ENCODE data around the gene SLC25A11.
"Not testable (repeated sequence)": the region's sequence is repeated elsewhere in the genome, so short reads cannot be mapped to it uniquely, and the experiment has no call there.

Gene SLC25A11

DNA sequence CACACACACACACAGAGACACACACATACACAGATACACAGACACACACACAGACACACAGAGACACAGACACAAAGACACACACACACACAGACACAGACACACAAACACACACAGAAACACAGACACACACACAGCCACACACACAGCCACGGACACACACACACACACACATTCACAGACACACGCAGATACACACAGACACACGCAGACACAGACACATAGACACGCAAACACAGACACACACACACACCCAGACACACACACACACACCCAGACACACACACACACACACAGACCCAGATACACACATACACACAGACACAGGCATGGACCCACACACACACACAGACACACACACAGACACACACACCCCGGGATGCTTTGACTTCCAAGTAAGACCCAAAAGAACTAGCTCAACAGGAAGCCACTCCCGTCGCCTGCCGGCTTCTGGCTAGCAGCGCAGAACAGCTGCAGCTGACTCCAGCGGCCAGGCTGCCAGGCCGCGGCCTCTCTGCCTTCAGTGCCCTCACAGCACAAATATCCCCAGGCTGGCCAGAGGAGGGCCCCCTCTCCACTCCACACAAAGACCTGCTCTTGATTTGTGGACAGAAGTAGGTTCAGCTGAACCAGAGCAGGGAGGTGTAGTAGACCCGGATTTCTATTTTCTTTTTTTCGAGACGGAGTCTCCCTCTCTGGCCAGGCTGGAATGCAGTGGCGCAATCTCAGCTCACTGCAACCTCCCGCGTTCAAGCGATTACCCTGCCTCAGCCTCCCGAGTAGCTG lies 30.9 kb downstream of the SLC25A11 start:
- Histone ChIP-seq H2BK120ac (ENCODE audit: insufficient read depth, low read length, poor library complexity) (peak overlapping the region; percentile 87), H2BK5ac (ENCODE audit: low read depth, low read length, poor library complexity) (peak overlapping the region; percentile 99)

DNA sequence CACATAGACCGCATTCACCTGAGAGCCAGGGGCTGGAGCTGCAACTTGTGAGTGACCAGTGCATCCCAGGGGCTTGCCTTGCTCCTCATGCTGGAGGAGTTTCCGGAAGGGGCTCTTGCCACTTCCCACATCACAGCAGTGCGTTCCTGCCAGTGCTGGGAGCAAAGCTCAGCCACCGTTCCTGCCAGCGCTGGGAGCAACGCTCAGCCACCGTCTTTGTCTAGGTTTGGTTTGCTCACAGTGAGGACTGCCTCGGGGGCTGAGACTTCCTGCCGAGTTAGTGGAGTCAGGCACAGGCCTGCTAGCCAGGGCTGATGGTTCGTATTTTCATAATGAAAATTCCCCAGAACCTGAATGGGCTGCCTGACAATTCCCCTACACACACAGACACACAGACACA lies 31.5 kb downstream of the SLC25A11 start:
- H3K9ac ChIP-seq (ENCODE audit: low read length) = no peak overlapping the region
- no peak overlapping the region for H3K4ac ChIP-seq (ENCODE audit: low read depth, low read length)
- no peaks in the 10 kb centered on the region for H3K27me3 ChIP-seq (ENCODE audit: insufficient read depth, low read length)
- peaks cover 8 to 14% of the 10 kb centered on the region in 2 experiments for H3K4me1 ChIP-seq (ENCODE audit: control insufficient read depth in 1 of 2, insufficient read depth in 2 of 2, low read length in 2 of 2)
- DNase-seq = peak; percentile 81 to 85
- H4K12ac ChIP-seq (ENCODE audit: low read depth, low read length) = peak overlapping the region; percentile 14
- H2AK5ac ChIP-seq (ENCODE audit: low read length) = no peak overlapping the region
- H3K4me3 ChIP-seq (ENCODE audit: low read depth, low read length) = no peak overlapping the region
- H3K79me2 ChIP-seq (ENCODE audit: control insufficient read depth, insufficient read depth, low read length, poor library complexity) = peaks cover 4% of the 10 kb centered on the region
- H3K79me1 ChIP-seq (ENCODE audit: low read length) = peaks cover 11% of the 10 kb centered on the region
- H4K8ac ChIP-seq (ENCODE audit: low read depth, low read length) = peak overlapping the region; percentile 56
- H2BK12ac ChIP-seq (ENCODE audit: low read length) = no peak overlapping the region
- H3K18ac ChIP-seq (ENCODE audit: low read length) = peak overlapping the region; percentile 49
- peak overlapping the region; percentile 39 for H3K4me2 ChIP-seq (ENCODE audit: low read length)
- H3K27ac ChIP-seq (ENCODE audit: low read depth, low read length) = peak overlapping the region; percentile 97
- WGBS (ENCODE audit: extremely low coverage, insufficient coverage, insufficient read length) = no CpG with 5 or more reads among the region's 10 CpGs
- H3K14ac ChIP-seq (ENCODE audit: low read length) = no peak overlapping the region
- peak overlapping the region; percentile 76 for H4K91ac ChIP-seq (ENCODE audit: low read depth, low read length)
- H2BK120ac ChIP-seq (ENCODE audit: insufficient read depth, low read length, poor library complexity) = peak overlapping the region; percentile 50
- H3K9me3 ChIP-seq (ENCODE audit: insufficient read depth, low read depth, low read length) = peaks cover 2% of the 10 kb centered on the region
- H3K36me3 ChIP-seq (ENCODE audit: control insufficient read depth in 1 of 2, insufficient read depth in 2 of 2, low read length in 2 of 2) = no peaks in the 10 kb centered on the region
- no peak overlapping the region for H3K23ac ChIP-seq (ENCODE audit: low read length)
- H2AFZ ChIP-seq (ENCODE audit: insufficient read depth, low read length, poor library complexity) = no peak overlapping the region
- peak overlapping the region; percentile 27 for H2BK5ac ChIP-seq (ENCODE audit: low read depth, low read length, poor library complexity)

More for the DNA sequence above, 30.9 kb downstream of the SLC25A11 start:
- no peak overlapping the region for H2AFZ ChIP-seq (ENCODE audit: insufficient read depth, low read length, poor library complexity)
- no peak overlapping the region for H3K4ac ChIP-seq (ENCODE audit: low read depth, low read length)
- H3K36me3 ChIP-seq (ENCODE audit: control insufficient read depth in 1 of 2, insufficient read depth in 2 of 2, low read length in 2 of 2) = no peaks in the 10 kb centered on the region
- peaks cover 11% of the 10 kb centered on the region for H3K79me1 ChIP-seq (ENCODE audit: low read length)
- H3K9ac ChIP-seq (ENCODE audit: low read length) = no peak overlapping the region
- H3K4me1 ChIP-seq (ENCODE audit: control insufficient read depth in 1 of 2, insufficient read depth in 2 of 2, low read length in 2 of 2) = peaks cover 8 to 14% of the 10 kb centered on the region in 2 experiments
- peak overlapping the region; percentile 97 for H3K27ac ChIP-seq (ENCODE audit: low read depth, low read length)
- H4K12ac ChIP-seq (ENCODE audit: low read depth, low read length) = peak overlapping the region; percentile 15
- no peaks in the 10 kb centered on the region for H3K27me3 ChIP-seq (ENCODE audit: insufficient read depth, low read length)
- peak overlapping the region; percentile 21 for H2AK5ac ChIP-seq (ENCODE audit: low read length)
- H4K8ac ChIP-seq (ENCODE audit: low read depth, low read length) = peak overlapping the region; percentile 95
- H3K4me3 ChIP-seq (ENCODE audit: low read depth, low read length) = peak overlapping the region; percentile 38
- no peak overlapping the region for H3K23ac ChIP-seq (ENCODE audit: low read length)
- peaks cover 2% of the 10 kb centered on the region for H3K9me3 ChIP-seq (ENCODE audit: insufficient read depth, low read depth, low read length)
- H4K91ac ChIP-seq (ENCODE audit: low read depth, low read length) = peak overlapping the region; percentile 93
- peak overlapping the region; percentile 3 for H2BK12ac ChIP-seq (ENCODE audit: low read length)
- peak overlapping the region; percentile 75 for H3K14ac ChIP-seq (ENCODE audit: low read length)
- DNase-seq = peak; percentile 95 to 96
- no CpG with 5 or more reads among the region's 20 CpGs for WGBS (ENCODE audit: extremely low coverage, insufficient coverage, insufficient read length)
- peaks cover 4% of the 10 kb centered on the region for H3K79me2 ChIP-seq (ENCODE audit: control insufficient read depth, insufficient read depth, low read length, poor library complexity)
- peak overlapping the region; percentile 39 for H3K4me2 ChIP-seq (ENCODE audit: low read length)
- peak overlapping the region; percentile 49 for H3K18ac ChIP-seq (ENCODE audit: low read length)

- not testable (repeated sequence) for H3K4me2 ChIP-seq (ENCODE audit: low read length); H2AK5ac ChIP-seq (ENCODE audit: low read length)
- H3K4me1 ChIP-seq (ENCODE audit: control insufficient read depth in 1 of 2, insufficient read depth in 2 of 2, low read length in 2 of 2) = peaks cover 8 to 14% of the 10 kb centered on the region in 2 experiments
Measured at GRCh38 chr17:4906642-4907041, 33.2 kb downstream of the SLC25A11 start.

DNA sequence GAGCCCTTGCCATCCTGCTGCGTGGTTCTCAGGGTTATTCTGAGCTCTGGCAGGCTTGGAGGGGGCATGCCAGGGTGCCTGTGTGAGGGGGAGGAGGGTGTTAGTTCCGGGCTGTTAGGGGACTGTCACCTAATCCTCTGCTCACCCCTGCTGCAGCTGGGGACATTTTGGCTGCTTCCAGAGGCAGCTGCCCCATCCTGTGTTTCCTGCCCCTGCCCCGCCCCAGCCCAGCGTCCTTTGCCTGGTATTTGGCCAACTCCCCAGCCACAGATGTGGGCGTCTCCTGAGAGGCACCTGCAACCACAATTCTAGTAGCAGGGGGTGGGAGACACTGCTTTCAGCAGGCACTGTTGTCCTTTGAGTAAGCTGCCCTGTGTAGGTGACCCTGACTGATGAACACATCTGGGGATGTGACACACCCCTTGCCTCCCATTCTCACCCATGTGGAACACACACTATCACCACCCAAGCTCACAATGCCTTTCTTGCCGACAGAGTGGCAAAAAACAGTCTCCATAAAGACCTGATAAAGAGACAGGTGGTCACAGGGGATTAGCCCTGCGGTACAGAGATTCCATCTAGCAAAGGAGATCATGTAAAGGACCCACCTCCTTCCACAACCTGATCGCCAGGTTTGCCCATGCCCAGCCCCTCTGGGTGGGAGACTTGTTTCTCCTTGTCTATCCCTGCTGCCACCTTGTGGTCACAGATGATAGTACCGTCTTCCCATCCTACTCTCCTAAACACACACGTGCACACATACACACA lies 36.6 kb downstream of the SLC25A11 start, which contains the start of gene CHRNE:
CHRNE (minus strand) TSS at position 48 of the 768 bp plus-strand sequence; CDS start at position 13, 35 bp downstream.
- peaks cover 2% of the 10 kb centered on the region for H3K79me1 ChIP-seq (ENCODE audit: low read length)
- no peak within 1 kb of the TSS for H3K18ac ChIP-seq (ENCODE audit: low read length)
- no peak within 1 kb of the TSS for H2AK5ac ChIP-seq (ENCODE audit: low read length)
- peaks cover 0 to 2% of the 10 kb centered on the region in 2 experiments for H3K4me1 ChIP-seq (ENCODE audit: control insufficient read depth in 1 of 2, insufficient read depth in 2 of 2, low read length in 2 of 2)
- no peak within 1 kb of the TSS for H3K14ac ChIP-seq (ENCODE audit: low read length)
- H2BK12ac ChIP-seq (ENCODE audit: low read length) = no peak within 1 kb of the TSS
- no peak within 1 kb of the TSS for H4K8ac ChIP-seq (ENCODE audit: low read depth, low read length)
- no peak within 1 kb of the TSS for H2BK120ac ChIP-seq (ENCODE audit: insufficient read depth, low read length, poor library complexity)
- H3K4ac ChIP-seq (ENCODE audit: low read depth, low read length) = no peak within 1 kb of the TSS
- H2BK5ac ChIP-seq (ENCODE audit: low read depth, low read length, poor library complexity) = no peak within 1 kb of the TSS
- H3K4me3 ChIP-seq (ENCODE audit: low read depth, low read length) = no peak within 1 kb of the TSS
- WGBS (ENCODE audit: extremely low coverage, insufficient coverage, insufficient read length) = no CpG with 5 or more reads among the region's 10 CpGs
- no peak within 1 kb of the TSS for H3K9ac ChIP-seq (ENCODE audit: low read length)
- no peak within 1 kb of the TSS for H3K23ac ChIP-seq (ENCODE audit: low read length)
- H4K12ac ChIP-seq (ENCODE audit: low read depth, low read length) = no peak within 1 kb of the TSS
- H3K27me3 ChIP-seq (ENCODE audit: insufficient read depth, low read length) = no peaks in the 10 kb centered on the region
- H3K79me2 ChIP-seq (ENCODE audit: control insufficient read depth, insufficient read depth, low read length, poor library complexity) = no peaks in the 10 kb centered on the region
- H4K91ac ChIP-seq (ENCODE audit: low read depth, low read length) = no peak within 1 kb of the TSS
- peaks cover 24 to 35% of the 10 kb centered on the region in 2 experiments for H3K36me3 ChIP-seq (ENCODE audit: control insufficient read depth in 1 of 2, insufficient read depth in 2 of 2, low read length in 2 of 2)
- DNase-seq = peak; percentile 88 to 94
- H3K4me2 ChIP-seq (ENCODE audit: low read length) = no peak within 1 kb of the TSS
- H3K9me3 ChIP-seq (ENCODE audit: insufficient read depth, low read depth, low read length) = no peaks in the 10 kb centered on the region
- no peak within 1 kb of the TSS for H3K27ac ChIP-seq (ENCODE audit: low read depth, low read length)
- H2AFZ ChIP-seq (ENCODE audit: insufficient read depth, low read length, poor library complexity) = no peak within 1 kb of the TSS

More at GRCh38 chr17:4906642-4907041, 33.2 kb downstream of the SLC25A11 start:
- peaks cover 11% of the 10 kb centered on the region for H3K79me1 ChIP-seq (ENCODE audit: low read length)
- not testable (repeated sequence) for H3K27me3 ChIP-seq (ENCODE audit: insufficient read depth, low read length); H4K12ac ChIP-seq (ENCODE audit: low read depth, low read length); H3K23ac ChIP-seq (ENCODE audit: low read length); H2AFZ ChIP-seq (ENCODE audit: insufficient read depth, low read length, poor library complexity); H2BK120ac ChIP-seq (ENCODE audit: insufficient read depth, low read length, poor library complexity); DNase-seq; H3K18ac ChIP-seq (ENCODE audit: low read length); H2BK12ac ChIP-seq (ENCODE audit: low read length); H3K14ac ChIP-seq (ENCODE audit: low read length); H3K9me3 ChIP-seq (ENCODE audit: insufficient read depth, low read depth, low read length); H4K8ac ChIP-seq (ENCODE audit: low read depth, low read length); H3K4ac ChIP-seq (ENCODE audit: low read depth, low read length); H3K36me3 ChIP-seq (ENCODE audit: control insufficient read depth in 1 of 2, insufficient read depth in 2 of 2, low read length in 2 of 2); H3K79me2 ChIP-seq (ENCODE audit: control insufficient read depth, insufficient read depth, low read length, poor library complexity); H3K27ac ChIP-seq (ENCODE audit: low read depth, low read length); H4K91ac ChIP-seq (ENCODE audit: low read depth, low read length); H2BK5ac ChIP-seq (ENCODE audit: low read depth, low read length, poor library complexity); H3K9ac ChIP-seq (ENCODE audit: low read length); H3K4me3 ChIP-seq (ENCODE audit: low read depth, low read length)

Data from trophoblast cell (in vitro differentiated cells and primary cell).